Lower leg skin (tissue), 4 donors: ENCODE data around the gene BPHL. TPM values are rescaled to one million over a fixed set of nuclear protein-coding genes. Genes with fewer than 3 reads are reported as not detected.
"Not testable (repeated sequence)": the region's sequence is repeated elsewhere in the genome, so short reads cannot be mapped to it uniquely, and the experiment has no call there.

Source experiments
- DNase-seq, 2 donors: peaks; one replicate each; pipeline ENCODE4 v3.0.0-alpha.2; 2019; ENCODE audit warnings: low spot score in 2 of 2
- H3K4me3 ChIP-seq: fragments of 200-600 bp; sonication (generic); 2 replicates; pipeline ENCODE4 v1.5.1; 2017; ENCODE audit warnings: mild to moderate bottlenecking, low read depth; ENCODE audit not compliant: poor library complexity, severe bottlenecking
- POLR2A ChIP-seq, 2 donors: fragments of 450-650 bp; IDR thresholded peaks; one replicate each; pipeline ENCODE4 v1.6.1; 2016 to 2017; ENCODE audit warnings: antibody characterized with exemption in 2 of 2, mild to moderate bottlenecking in 1 of 2, moderate library complexity in 1 of 2
- WGBS, 2 donors: methylation state at CpG; one replicate each; pipeline ENCODE4 v1.1.5; 2018; 5-methylcytosine and 5-hydroxymethylcytosine counted together
- intact Hi-C: fragments of 100-400 bp; cut with DNase I; formaldehyde crosslinking; loops from one replicate; pipeline ENCODE4 v1.15.0; 2023; ENCODE audit warnings: low total_unique reads
- total RNA-seq, 4 donors: library from RNA; depleted of rRNA; stranded (reverse); fragments of >200 nt; gene quantifications; one replicate each; pipeline ENCODE4 v1.1.0, GENCODE V29; 2016
- TF ChIP-seq, protein P1 (sequence below), 3 donors: fragments of 450-650 bp; IDR thresholded peaks; one replicate each; pipeline ENCODE4 v1.5.1; 2016; ENCODE audit warnings: antibody characterized with exemption in 3 of 3, mild to moderate bottlenecking in 3 of 3, moderate library complexity in 2 of 3

The BPHL gene
- total RNA-seq, 4 donors from 2014 or later, result 14.9 to 30.4 (median 23.3) TPM

DNA sequence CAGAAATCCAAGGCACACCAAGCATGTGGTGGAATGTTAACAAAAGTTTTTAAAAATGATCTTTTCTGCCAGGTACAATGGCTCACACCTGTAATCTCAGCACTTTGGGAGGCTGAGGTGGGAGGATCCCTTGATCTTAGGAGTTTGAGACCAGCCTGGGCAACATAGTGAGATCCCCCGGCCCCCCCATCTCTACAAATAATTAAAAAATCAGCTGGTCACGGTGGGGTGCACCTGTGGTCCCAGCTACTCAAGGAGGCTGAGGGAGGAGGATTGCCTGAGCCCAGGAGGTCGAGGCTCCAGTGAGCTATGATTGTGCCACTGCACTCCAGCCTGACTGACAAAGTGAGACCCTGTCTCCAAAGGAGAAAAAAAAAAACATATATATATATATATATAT is 42.2 kb upstream of the BPHL start:
- H3K4me3 ChIP-seq, result no peak overlapping the region
- no peak for DNase-seq
- TF ChIP-seq, protein P1, sequence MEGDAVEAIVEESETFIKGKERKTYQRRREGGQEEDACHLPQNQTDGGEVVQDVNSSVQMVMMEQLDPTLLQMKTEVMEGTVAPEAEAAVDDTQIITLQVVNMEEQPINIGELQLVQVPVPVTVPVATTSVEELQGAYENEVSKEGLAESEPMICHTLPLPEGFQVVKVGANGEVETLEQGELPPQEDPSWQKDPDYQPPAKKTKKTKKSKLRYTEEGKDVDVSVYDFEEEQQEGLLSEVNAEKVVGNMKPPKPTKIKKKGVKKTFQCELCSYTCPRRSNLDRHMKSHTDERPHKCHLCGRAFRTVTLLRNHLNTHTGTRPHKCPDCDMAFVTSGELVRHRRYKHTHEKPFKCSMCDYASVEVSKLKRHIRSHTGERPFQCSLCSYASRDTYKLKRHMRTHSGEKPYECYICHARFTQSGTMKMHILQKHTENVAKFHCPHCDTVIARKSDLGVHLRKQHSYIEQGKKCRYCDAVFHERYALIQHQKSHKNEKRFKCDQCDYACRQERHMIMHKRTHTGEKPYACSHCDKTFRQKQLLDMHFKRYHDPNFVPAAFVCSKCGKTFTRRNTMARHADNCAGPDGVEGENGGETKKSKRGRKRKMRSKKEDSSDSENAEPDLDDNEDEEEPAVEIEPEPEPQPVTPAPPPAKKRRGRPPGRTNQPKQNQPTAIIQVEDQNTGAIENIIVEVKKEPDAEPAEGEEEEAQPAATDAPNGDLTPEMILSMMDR (IDR thresholded peaks at IDR 0.05), result no peak
- TF ChIP-seq POLR2A (IDR thresholded peaks at IDR 0.05), result no peak
- WGBS, 2 donors, result 94 to 96% methylated on average over 3 of the region's 3 CpGs
- intact Hi-C loops, result no loop called here

GRCh38 chr6:3077430-3077829 is 41.1 kb upstream of the BPHL start:
- H3K4me3 ChIP-seq, result no peak overlapping the region
- intact Hi-C loops, result no loop called here
- TF ChIP-seq, protein P1 (IDR thresholded peaks at IDR 0.05), result no peak
- no peak for TF ChIP-seq POLR2A (IDR thresholded peaks at IDR 0.05)
- no peak for DNase-seq
- whole genome bisulfite sequencing, 2 donors, result 90 to 91% methylated on average over 9 of the region's 9 CpGs

DNA sequence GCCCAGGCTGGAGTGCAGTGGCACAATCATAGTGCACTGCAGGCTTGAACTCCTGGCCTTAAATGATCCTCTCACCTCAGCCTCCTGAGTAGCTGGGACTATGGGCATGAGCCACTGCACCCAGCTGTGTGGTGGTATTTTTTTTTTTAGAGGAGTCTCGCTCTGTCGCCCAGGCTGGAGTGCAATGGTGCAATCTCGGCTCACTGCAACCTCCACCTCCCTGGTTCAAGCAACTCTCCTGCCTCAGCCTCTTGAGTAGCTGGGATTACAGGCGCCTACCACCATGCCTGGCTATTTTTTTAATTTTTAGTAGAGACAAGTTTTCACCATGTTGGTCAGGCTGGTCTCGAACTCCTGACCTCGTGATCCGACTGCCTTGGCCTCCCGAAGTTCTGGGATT is 39.6 kb upstream of the BPHL start:
- intact Hi-C loops, H3K4me3 ChIP-seq, DNase-seq: not testable (repeated sequence)
- 96 to 99% methylated on average over 8 of the region's 8 CpGs for WGBS, 2 donors

DNA sequence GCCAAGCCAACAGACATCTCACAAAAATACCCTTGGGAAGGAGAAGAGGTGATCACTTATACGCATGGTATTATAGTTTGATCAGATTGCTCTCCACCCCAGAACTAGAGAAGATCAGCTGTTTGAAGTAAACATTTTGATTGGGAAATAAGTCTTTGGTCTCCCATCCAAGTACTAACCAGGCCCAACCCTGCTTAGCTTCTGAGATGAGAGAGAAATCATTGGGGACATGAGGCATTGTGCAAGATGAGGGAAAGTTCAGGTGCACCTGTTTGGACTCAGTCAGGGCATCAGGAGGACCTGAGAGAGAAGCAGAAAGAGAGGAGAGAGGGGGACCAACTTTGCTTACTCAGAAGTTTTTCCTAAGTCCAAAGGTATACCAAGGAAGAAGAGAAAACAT is 38.8 kb upstream of the BPHL start:
- DNase-seq, result no peak
- no peak for TF ChIP-seq POLR2A (IDR thresholded peaks at IDR 0.05)
- TF ChIP-seq, protein P1 (IDR thresholded peaks at IDR 0.05), result no peak
- 89 to 100% methylated on average over 1 of the region's 1 CpG for WGBS, 2 donors
- intact Hi-C loops, result no loop called here
- no peak overlapping the region for H3K4me3 ChIP-seq

DNA sequence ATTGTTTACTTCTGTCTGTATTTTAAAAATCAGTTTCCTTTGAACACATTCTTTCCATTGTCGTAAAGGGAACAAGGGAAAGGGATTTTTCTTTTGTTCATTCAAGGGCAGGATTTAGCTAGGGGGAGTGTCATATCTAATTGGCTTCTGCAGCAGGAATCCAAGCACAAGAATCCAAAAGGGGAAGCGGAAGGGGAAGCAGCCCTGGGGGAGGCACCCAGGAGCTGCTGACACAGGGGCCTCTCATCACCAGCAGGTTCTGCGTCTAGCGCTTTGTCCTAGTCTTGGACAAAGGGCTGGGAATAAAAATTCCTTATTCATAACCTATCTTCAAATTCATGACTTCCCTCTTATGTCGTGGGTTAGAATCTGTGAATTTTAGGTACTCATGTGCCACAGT is 36.6 kb upstream of the BPHL start:
- intact Hi-C loops, result no loop called here
- DNase-seq, result peak in 1 of 2 donors; percentile 26
- TF ChIP-seq, protein P1 (IDR thresholded peaks at IDR 0.05), result no peak
- TF ChIP-seq POLR2A (IDR thresholded peaks at IDR 0.05), result no peak
- 84 to 92% methylated on average over 5 of the region's 5 CpGs for WGBS, 2 donors
- H3K4me3 ChIP-seq, result no peak overlapping the region

- TF ChIP-seq POLR2A (IDR thresholded peaks at IDR 0.05), result no peak
- TF ChIP-seq, protein P1 (IDR thresholded peaks at IDR 0.05), result no peak
- no peak for DNase-seq
- H3K4me3 ChIP-seq, result no peak overlapping the region
- intact Hi-C loops, result no loop called here
- WGBS, 2 donors, result 93 to 94% methylated on average over 4 of the region's 4 CpGs
Observed at GRCh38 chr6:3085074-3085473, 33.4 kb upstream of the BPHL start.
